Breast epithelium (tissue), 3 donors: ENCODE data around the gene NDUFV2.

Experiments
- CTCF ChIP-seq, 3 donors: fragments of 450-650 bp; IDR thresholded peaks; one replicate each; pipeline ENCODE4 v1.5.1; 2016 to 2017; ENCODE audit warnings: antibody characterized with exemption in 3 of 3, mild to moderate bottlenecking in 3 of 3, moderate library complexity in 3 of 3
- POLR2A ChIP-seq: fragments of 450-650 bp; IDR thresholded peaks from one replicate; pipeline ENCODE4 v1.6.1; 2016; ENCODE audit warnings: antibody characterized with exemption, mild to moderate bottlenecking, moderate library complexity
- POLR2AphosphoS5 ChIP-seq, 3 donors: sonication (generic); formaldehyde crosslinking; IDR thresholded peaks; one replicate each; pipeline ENCODE4 v1.6.1; 2017; ENCODE audit warnings: antibody characterized with exemption in 3 of 3

- TF ChIP-seq CTCF (IDR thresholded peaks at IDR 0.05) (no peak), POLR2AphosphoS5 (IDR thresholded peaks at IDR 0.05) (no peak), POLR2A (no peak)
Measured at GRCh38 chr18:9090578-9090977, 11.9 kb upstream of the NDUFV2 start.
